Activated CD8-positive, alpha-beta memory T cell treated with anti-CD3 and anti-CD28 coated beads, Interleukin-2, amount 50 U/mL, for 4 hours (primary cell): Measurements from ENCODE around the gene PHACTR1.
A peak's percentile ranks its signal among the peaks of the same experiment; 100 is the strongest.
"Not testable (repeated sequence)": the region's sequence is repeated elsewhere in the genome, so short reads cannot be mapped to it uniquely, and the experiment has no call there.

Source experiments
- DNase-seq: peaks from one replicate; pipeline ENCODE4 v3.0.0-alpha.2; 2020

The PHACTR1 gene

GRCh38 chr6:13300643-13301590, 584.4 kb downstream of the PHACTR1 start:
- no peak for DNase-seq

- no peak for DNase-seq
These were observed 585.7 kb downstream of the PHACTR1 start for GRCh38 chr6:13302291-13302690.

- peak; percentile 20 for DNase-seq
These were observed 586.4 kb downstream of the PHACTR1 start for GRCh38 chr6:13302751-13303667.

GRCh38 chr6:13303668-13304017, 587.1 kb downstream of the PHACTR1 start:
- DNase-seq: no peak

GRCh38 chr6:13304101-13304500, 587.5 kb downstream of the PHACTR1 start:
- no peak for DNase-seq

- DNase-seq: no peak
These were observed 588.2 kb downstream of the PHACTR1 start for GRCh38 chr6:13304580-13305260.

GRCh38 chr6:13305288-13305687, 588.7 kb downstream of the PHACTR1 start:
- no peak for DNase-seq

- DNase-seq: no peak
These were observed 589.2 kb downstream of the PHACTR1 start for GRCh38 chr6:13305791-13306190.

- DNase-seq: no peak
These were observed 591.0 kb downstream of the PHACTR1 start for GRCh38 chr6:13307508-13307995.

GRCh38 chr6:13308332-13308731, 591.8 kb downstream of the PHACTR1 start:
- no peak for DNase-seq

- DNase-seq: no peak
These were observed 594.6 kb downstream of the PHACTR1 start for GRCh38 chr6:13311155-13311554.

- DNase-seq: no peak
These were observed 598.2 kb downstream of the PHACTR1 start for GRCh38 chr6:13314806-13315205.

GRCh38 chr6:13315896-13316295, 599.3 kb downstream of the PHACTR1 start:
- no peak for DNase-seq

GRCh38 chr6:13318821-13319220, 602.3 kb downstream of the PHACTR1 start:
- DNase-seq: no peak

GRCh38 chr6:13319891-13320564, 603.5 kb downstream of the PHACTR1 start:
- no peak for DNase-seq

GRCh38 chr6:13326031-13326586, 609.5 kb downstream of the PHACTR1 start:
- DNase-seq: not testable (repeated sequence)

GRCh38 chr6:13327691-13328075, 611.1 kb downstream of the PHACTR1 start:
- no peak for DNase-seq

GRCh38 chr6:13328076-13328874, 611.7 kb downstream of the PHACTR1 start, which contains the start of gene TBC1D7:
Gene TBC1D7, minus strand, starts transcription at chr6:13328537. Its CDS starts 1,639 bp downstream, at chr6:13326898.
- DNase-seq: peak; percentile 92

GRCh38 chr6:13328875-13329183, 612.3 kb downstream of the PHACTR1 start:
- DNase-seq: no peak

- no peak for DNase-seq
These were observed 615.2 kb downstream of the PHACTR1 start for GRCh38 chr6:13331516-13332348.
